T-helper 2 cell treated with Interferon-gamma antibody and Interleukin-4, amounts not matched to agents 100 ng/mL and 5 ng/mL, for 36 hours (primary cell): ENCODE results near the gene HYOU1. TPM values are rescaled to one million over a fixed set of nuclear protein-coding genes. Genes with fewer than 3 reads are reported as not detected.
"Not testable (repeated sequence)": the region's sequence is repeated elsewhere in the genome, so short reads cannot be mapped to it uniquely, and the experiment has no call there.

Experiments
- intact Hi-C: fragments of 100-400 bp; cut with micrococcal nuclease; formaldehyde crosslinking; loops from one replicate; pipeline ENCODE4 v1.15.1; 2023
- total RNA-seq: library from RNA; stranded (reverse); gene quantifications from 2 replicates; pipeline ENCODE4 v1.2.3, GENCODE V29; 2022

Gene HYOU1
- total RNA-seq, 1 donor from 2014 or later: 217 TPM

DNA sequence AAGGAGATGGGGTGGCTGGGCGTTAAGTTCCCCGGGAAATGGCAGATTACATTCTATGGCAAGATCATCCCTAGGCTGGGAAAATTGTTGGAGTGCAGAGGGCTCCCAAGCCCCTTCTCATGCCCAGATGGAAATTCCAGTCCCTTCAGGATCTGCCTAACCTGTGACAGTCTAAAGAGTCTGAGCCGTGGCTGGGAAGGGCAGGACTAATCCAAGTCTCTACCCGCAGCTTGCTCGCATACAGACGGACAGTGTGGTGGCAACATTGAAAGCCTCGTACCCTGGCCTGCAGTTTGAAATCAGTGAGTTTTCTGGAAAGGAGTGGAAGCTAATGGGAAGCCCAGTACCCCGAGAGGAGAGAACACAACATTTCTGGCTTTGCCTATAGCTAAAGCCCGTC lies 31.4 kb upstream of the HYOU1 start:
- intact Hi-C loops: no loop called here

GRCh38 chr11:119087747-119088241 lies 30.8 kb upstream of the HYOU1 start:
- intact Hi-C loops: no loop called here

- intact Hi-C loops: no loop called here
These were observed 30.1 kb upstream of the HYOU1 start for GRCh38 chr11:119087123-119087522.

DNA sequence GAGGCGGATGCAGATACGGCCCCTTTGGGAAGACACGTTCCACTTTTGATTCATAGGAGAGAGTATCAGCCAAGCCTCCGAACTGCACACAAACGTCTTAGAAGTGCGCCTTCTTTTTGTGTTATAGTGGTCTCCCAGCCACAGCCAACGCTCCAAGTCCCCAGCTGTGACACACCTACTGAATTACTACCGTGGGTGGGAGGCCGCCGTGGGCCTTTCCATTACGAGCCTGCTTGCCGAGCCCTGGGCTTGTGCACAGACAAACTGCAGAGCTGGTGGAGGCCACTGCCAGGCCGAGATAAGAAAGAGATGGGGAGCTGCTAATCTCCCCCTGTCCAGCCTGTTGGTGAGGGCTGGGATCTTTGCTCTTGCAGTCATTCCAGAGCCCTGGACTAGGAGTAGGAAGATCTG lies 28.4 kb upstream of the HYOU1 start:
- intact Hi-C loops: loop anchor here (1.0 to 2.0 kb wide), 4 partner anchors 10 to 36 kb away; partner anchors contain the start of genes DPAGT1, HINFP and HYOU1

DNA sequence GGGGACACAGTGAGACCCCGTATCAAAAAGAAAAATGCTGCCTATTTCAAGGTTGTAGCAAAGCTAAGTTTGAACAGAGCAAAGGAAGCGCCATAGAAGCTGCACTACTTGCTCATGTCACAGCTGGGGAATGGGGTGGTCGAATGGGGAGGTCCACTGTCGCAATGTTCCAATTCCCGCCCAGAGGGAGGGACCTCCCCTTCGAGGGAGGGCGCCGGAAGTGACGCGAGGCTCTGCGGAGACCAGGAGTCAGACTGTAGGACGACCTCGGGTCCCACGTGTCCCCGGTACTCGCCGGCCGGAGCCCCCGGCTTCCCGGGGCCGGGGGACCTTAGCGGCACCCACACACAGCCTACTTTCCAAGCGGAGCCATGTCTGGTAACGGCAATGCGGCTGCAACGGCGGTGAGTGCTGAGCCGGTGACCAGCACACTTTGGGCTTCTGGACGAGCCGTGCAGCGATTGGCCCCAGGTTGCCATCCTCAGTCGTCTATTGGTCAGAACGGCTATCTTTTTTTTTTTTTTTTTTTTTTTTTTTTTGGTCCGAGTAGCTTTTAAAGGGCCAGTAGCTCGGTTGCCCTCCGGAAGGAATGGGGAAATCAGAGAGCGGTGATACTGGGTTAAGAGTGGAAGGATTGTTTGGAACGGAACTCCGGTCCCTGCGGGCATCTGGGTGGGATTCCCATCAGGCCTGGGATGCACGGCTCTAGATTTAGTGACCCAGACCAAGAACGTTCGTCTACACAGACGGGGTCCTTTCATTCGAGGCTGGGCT lies 27.8 kb upstream of the HYOU1 start, which contains the start of gene HMBS:
Gene HMBS (plus strand): TSS at position 219 of the 774 bp plus-strand sequence. CDS start 153 bp downstream, at position 372.
- intact Hi-C loops: loop anchor here (1.0 to 2.0 kb wide), 5 partner anchors 10 to 36 kb away; partner anchors contain the start of genes DPAGT1, HINFP, HYOU1 and VPS11

DNA sequence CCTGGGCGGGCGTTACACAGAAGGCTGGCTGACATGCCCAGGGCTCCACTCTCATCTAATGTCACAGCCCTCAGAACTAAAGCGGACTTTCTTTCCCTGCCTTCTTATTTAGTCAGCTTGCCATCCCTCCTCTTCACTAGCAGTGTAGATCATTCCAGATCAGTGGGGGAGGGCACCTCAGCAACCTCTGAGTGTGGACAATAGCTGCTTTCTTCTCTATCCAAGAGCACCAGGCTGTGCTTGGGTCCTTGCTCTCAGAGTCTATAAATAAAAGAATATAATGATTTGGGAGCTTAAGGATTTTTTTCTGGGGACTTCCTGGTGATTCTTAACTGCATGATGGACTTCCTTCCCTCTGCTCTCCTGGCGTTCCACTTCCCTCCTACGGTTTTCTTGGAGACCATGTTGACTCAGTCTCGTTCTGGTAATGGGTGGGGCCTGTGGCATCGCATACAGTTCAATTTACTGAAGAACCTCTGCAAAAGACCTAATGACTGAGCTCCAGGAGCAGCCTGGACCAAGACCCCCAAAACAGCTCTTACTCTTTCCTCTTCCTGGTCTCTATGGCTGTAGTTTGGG lies 24.8 kb upstream of the HYOU1 start:
- intact Hi-C loops: no loop called here

GRCh38 chr11:119078675-119079420 lies 21.8 kb upstream of the HYOU1 start:
- intact Hi-C loops: no loop called here

- intact Hi-C loops: no loop called here
These were observed 20.8 kb upstream of the HYOU1 start for GRCh38 chr11:119077839-119078238.

DNA sequence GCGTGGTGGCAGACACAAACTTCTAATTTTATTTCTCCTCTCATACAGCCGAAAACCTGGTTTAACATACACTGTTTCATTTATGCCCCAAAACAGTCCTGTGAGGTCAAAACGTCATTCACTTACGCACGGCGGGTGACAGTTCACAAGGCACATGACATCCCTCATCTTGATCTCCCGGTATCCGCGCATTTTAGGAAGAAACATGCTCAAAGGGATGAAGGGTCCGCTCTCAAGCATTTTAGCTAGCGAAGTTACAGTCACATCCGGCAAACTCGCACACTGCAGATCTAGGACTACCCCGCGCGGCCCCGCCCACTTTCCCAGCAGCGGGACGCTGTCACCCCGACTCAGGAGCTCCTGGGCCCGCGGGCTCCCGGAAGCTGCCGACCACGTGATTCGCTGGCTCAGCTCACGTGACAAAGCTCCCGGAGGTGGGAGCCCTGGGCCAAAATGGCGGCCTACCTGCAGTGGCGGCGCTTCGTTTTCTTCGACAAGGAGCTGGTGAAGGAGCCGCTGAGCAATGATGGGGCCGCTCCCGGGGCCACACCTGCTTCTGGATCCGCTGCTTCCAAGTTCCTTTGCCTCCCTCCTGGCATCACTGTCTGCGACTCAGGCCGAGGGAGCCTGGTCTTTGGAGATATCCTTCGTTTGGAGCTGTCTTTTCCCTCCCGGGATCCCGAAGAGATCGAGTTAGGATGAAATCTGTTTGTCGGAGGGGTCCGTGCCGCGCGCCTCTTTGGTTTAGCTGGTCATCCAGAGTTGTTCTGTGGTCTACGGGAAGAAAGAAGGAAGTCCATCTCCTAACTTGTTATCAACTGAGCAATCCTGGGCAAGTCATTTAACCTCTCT lies 10.6 kb upstream of the HYOU1 start, which contains the start of gene VPS11:
Gene VPS11 (plus strand): TSS at position 448 of the 852 bp plus-strand sequence. CDS start 6 bp downstream, at position 454.
- intact Hi-C loops: loop anchor here (1.0 to 5.0 kb wide), 8 partner anchors 10 to 265 kb away; partner anchors contain the start of genes HINFP, HMBS, HYOU1 and RNF26

GRCh38 chr11:119065369-119065768 lies 8.4 kb upstream of the HYOU1 start:
- intact Hi-C loops: loop anchor here (1.0 to 5.0 kb wide), 3 partner anchors 132 to 267 kb away; partner anchors contain the start of gene RNF26

- intact Hi-C loops: no loop called here
These were observed 5.8 kb upstream of the HYOU1 start for GRCh38 chr11:119062779-119063178.

- intact Hi-C loops: no loop called here
These were observed 4.3 kb upstream of the HYOU1 start for GRCh38 chr11:119061256-119061655.

DNA sequence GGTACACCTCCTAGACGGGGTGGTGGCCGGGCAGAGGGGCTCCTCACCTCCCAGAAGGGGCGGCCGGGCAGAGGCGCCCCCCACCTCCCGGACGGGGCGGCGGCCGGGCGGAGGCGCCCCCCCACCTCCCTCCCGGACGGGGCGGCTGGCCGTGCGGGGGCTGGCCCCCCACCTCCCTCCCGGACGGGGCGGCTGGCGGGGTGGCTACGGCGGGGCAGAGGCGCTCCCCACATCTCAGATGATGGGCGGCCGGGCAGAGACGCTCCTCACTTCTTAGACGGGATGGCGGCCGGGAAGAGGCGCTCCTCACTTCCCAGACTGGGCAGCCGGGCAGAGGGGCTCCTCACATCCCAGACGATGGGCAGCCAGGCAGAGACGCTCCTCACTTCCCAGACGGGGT lies 2.1 kb upstream of the HYOU1 start:
- intact Hi-C loops: not testable (repeated sequence)

DNA sequence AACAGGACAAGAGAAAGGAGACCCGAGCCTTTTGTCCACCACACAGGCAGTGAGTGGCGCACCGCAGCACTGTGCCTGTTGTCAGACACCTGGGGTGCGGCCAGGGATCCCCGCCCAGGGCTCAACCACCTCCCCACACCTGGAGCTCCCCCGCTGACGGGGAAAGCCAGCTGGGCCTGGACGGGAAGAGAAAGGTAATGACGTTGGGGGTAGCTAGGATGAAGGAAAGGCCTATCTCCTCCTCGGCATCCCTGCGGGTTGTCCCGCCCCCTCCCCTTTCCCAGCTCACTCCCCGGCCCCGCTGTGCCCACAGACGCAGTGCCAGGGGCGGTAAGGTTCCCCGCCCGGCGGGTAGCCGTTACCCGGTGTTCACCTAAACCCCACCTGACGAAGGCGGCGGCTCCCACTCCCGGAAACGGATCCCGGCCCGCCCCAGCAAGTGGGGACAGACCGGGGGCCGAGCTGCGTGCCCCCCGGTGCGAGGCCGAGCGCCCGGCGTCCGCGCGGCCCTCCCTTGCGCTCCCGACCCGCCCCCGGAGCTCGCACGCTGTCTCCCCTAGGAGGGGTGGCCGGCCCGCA lies 495 bp downstream of the HYOU1 start:
- intact Hi-C loops: no loop called here

DNA sequence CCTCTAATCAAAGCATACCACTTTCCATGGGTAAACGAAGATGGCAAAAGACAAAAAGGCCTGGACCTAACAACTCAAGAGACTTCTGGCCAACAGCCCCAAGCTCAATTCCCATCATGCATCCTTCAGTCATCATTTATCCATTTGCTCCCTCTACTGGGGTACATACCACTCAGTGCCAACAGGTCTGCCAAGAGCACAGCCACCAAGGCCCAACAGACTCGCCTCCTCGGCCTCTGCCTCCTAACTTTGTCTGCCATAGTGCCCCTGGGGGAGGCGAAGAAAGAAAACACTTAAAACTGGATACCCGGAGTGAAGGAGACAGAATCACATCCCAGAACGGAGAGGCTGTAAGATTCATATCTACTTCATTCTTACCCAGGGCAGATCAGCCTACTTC lies 1.1 kb downstream of the HYOU1 start:
- intact Hi-C loops: no loop called here

- intact Hi-C loops: no loop called here
These were observed 2.6 kb downstream of the HYOU1 start for GRCh38 chr11:119054418-119054817.

DNA sequence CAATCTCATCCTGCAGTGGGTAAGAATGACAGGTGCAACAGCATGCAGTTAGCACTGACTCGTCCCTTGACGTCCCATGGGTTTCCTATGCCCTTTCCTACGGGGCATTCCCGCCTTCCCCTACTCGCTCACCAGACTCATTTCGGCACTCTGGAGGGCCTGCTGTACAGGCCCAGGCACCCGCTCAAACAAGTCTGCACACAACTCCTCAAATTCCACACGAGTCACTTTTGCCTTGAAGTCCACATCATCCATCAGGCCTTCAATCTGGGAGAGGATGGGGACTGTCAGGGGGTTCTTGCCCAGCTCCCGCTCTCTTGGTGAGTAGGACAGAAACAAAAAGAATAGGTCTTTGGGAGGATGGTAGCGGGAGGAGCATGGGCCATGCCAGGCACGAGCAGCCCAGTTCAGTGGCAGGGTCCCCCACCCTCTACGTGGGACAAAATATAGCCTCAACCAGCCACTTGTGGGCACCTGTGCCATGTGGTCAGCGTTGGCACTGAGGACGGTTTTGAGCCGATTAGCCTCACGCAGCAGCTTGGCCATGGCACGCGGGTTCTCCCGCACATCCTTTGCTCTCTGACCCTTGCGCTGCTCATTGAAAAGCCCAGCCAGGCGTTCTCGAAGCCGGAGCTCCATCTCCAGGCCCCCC lies 4.7 kb downstream of the HYOU1 start:
- intact Hi-C loops: no loop called here

DNA sequence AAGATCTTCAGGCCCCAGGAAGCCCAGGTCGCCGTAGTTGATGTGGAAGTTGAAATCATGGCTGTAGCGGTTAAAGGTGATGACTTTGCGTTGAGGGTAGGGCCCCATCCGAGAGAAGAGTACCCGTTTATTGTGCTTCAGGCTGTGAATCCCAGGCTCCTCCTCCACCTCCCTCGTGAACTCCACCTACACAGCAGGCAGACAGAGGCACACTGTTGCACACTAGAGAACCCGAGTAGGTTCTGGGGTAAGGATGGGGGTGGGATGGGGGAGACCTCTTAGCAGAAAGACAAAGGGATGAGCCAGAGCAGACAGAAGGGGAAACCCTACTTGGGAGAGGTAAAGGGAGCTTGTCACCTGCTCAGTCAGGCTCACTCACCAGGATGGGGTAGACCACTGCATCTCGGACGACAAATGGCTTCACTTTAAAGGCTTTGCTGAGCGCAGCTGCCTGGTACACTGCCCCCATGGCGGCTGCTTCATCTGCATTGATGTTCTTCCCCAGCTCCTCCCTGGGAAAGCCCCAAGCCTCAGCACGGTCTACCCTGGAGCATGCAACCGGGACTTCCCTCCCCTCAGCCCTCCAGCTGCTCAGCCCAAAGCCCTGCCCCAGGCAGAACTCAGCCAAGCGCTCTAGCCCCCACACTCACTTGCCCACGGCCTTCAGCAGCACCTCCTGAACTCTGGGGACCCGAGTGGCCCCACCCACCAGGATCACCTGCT lies 5.4 kb downstream of the HYOU1 start:
- intact Hi-C loops: no loop called here

DNA sequence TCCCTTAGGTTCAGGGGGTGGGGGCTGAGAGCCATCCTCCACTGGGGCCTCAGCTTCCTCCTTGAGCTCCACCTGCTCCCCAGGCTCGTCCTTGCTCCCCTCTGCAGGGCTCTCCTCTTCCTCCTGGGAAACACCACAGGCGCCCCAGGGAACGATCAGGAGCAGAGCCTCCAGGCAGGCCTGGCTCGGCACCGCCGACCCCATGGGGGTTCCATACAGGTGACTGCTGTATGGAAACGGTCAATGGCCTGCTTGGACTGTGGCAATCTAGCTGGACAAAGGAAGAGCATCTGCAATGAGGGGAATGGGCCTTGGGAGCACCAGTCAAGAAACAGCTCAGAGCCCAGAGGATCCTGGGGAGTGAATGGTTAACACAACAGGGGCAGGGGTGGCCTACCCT lies 7.9 kb downstream of the HYOU1 start:
- intact Hi-C loops: no loop called here
